ENCODE data around the gene DCAF5. TPM values are rescaled to one million over a fixed set of nuclear protein-coding genes. Genes with fewer than 3 reads are reported as not detected.

Gene DCAF5
- polyA plus RNA-seq, 4 donors: 51.4 to 69.6 (median 57.3) TPM

- DNase-seq (ENCODE audit: low read depth in 4 of 4, low spot score in 2 of 4): no peak
These were observed 47.6 kb downstream of the DCAF5 start for GRCh38 chr14:69105326-69105725.

- no peak for DNase-seq (ENCODE audit: low read depth in 4 of 4, low spot score in 2 of 4)
These were observed 51.5 kb downstream of the DCAF5 start for GRCh38 chr14:69101331-69101826.

- no peak for DNase-seq (ENCODE audit: low read depth in 4 of 4, low spot score in 2 of 4)
These were observed 54.9 kb downstream of the DCAF5 start for GRCh38 chr14:69097974-69098373.

- no peak for DNase-seq (ENCODE audit: low read depth in 4 of 4, low spot score in 2 of 4)
These were observed 56.0 kb downstream of the DCAF5 start for GRCh38 chr14:69096781-69097475.

GRCh38 chr14:69096246-69096645 is 56.7 kb downstream of the DCAF5 start:
- no peak for DNase-seq (ENCODE audit: low read depth in 4 of 4, low spot score in 2 of 4)

GRCh38 chr14:69094481-69094880 is 58.4 kb downstream of the DCAF5 start:
- DNase-seq (ENCODE audit: low read depth in 4 of 4, low spot score in 2 of 4): no peak

- no peak for DNase-seq (ENCODE audit: low read depth in 4 of 4, low spot score in 2 of 4)
These were observed 59.1 kb downstream of the DCAF5 start for GRCh38 chr14:69093631-69094421.

- no peak for DNase-seq (ENCODE audit: low read depth in 4 of 4, low spot score in 2 of 4)
These were observed 60.0 kb downstream of the DCAF5 start for GRCh38 chr14:69092840-69093422.

- no peak for DNase-seq (ENCODE audit: low read depth in 4 of 4, low spot score in 2 of 4)
These were observed 61.2 kb downstream of the DCAF5 start for GRCh38 chr14:69091695-69092094.

- DNase-seq (ENCODE audit: low read depth in 4 of 4, low spot score in 2 of 4): no peak
These were observed 61.9 kb downstream of the DCAF5 start for GRCh38 chr14:69091006-69091405.

GRCh38 chr14:69090187-69090789 is 62.6 kb downstream of the DCAF5 start:
- peak in 1 of 4 donors; percentile 27 for DNase-seq (ENCODE audit: low read depth in 4 of 4, low spot score in 2 of 4)

- DNase-seq (ENCODE audit: low read depth in 4 of 4, low spot score in 2 of 4): no peak
These were observed 63.9 kb downstream of the DCAF5 start for GRCh38 chr14:69089046-69089445.

- DNase-seq (ENCODE audit: low read depth in 4 of 4, low spot score in 2 of 4): no peak
These were observed 64.3 kb downstream of the DCAF5 start for GRCh38 chr14:69088586-69088985.

GRCh38 chr14:69087061-69087461 is 65.9 kb downstream of the DCAF5 start:
- no peak for DNase-seq (ENCODE audit: low read depth in 4 of 4, low spot score in 2 of 4)

GRCh38 chr14:69086537-69086936 is 66.4 kb downstream of the DCAF5 start:
- DNase-seq (ENCODE audit: low read depth in 4 of 4, low spot score in 2 of 4): no peak

- DNase-seq (ENCODE audit: low read depth in 4 of 4, low spot score in 2 of 4): no peak
These were observed 68.9 kb downstream of the DCAF5 start for GRCh38 chr14:69084023-69084422.

- DNase-seq (ENCODE audit: low read depth in 4 of 4, low spot score in 2 of 4): no peak
These were observed 69.7 kb downstream of the DCAF5 start for GRCh38 chr14:69083181-69083580.

GRCh38 chr14:69081271-69081670 is 71.6 kb downstream of the DCAF5 start:
- no peak for DNase-seq (ENCODE audit: low read depth in 4 of 4, low spot score in 2 of 4)

- DNase-seq (ENCODE audit: low read depth in 4 of 4, low spot score in 2 of 4): no peak
These were observed 73.2 kb downstream of the DCAF5 start for GRCh38 chr14:69079747-69080146.

- no peak for DNase-seq (ENCODE audit: low read depth in 4 of 4, low spot score in 2 of 4)
These were observed 73.7 kb downstream of the DCAF5 start for GRCh38 chr14:69079188-69079742.

GRCh38 chr14:69077841-69078240 is 75.1 kb downstream of the DCAF5 start:
- no peak for DNase-seq (ENCODE audit: low read depth in 4 of 4, low spot score in 2 of 4)
